Sigmoid colon (tissue), 3 donors: ENCODE results near the gene POLE.

Experiments
- CTCF ChIP-seq, 4 experiments: fragments of 450-650 bp in 3 of 4; fragments of 200-600 bp in 1 of 4; IDR thresholded peaks; one replicate each; pipeline ENCODE4 v1.5.1; 2016 to 2019; ENCODE audit warnings: antibody characterized with exemption in 4 of 4, mild to moderate bottlenecking in 3 of 4, moderate library complexity in 2 of 4
- POLR2A ChIP-seq, 2 donors: fragments of 450-650 bp; IDR thresholded peaks; one replicate each; pipeline ENCODE4 v1.6.1; 2016; ENCODE audit warnings: antibody characterized with exemption in 2 of 2, mild to moderate bottlenecking in 2 of 2, moderate library complexity in 2 of 2

GRCh38 chr12:132602572-132603239 lies 84.4 kb downstream of the POLE start:
- TF ChIP-seq POLR2A (IDR thresholded peaks at IDR 0.05) (no peak), CTCF (IDR thresholded peaks at IDR 0.05) (no peak)
